Mesenchymal stem cell (in vitro differentiated cells and primary cell): ENCODE results near the gene INVS.

Source experiments
- DNase-seq: peaks from one replicate; pipeline ENCODE4 v3.0.0-alpha.2; 2013
- H2AFZ ChIP-seq: one replicate; pipeline ENCODE4 v1.6.1; 2013; ENCODE audit warnings: low read depth, mild to moderate bottlenecking, control low read depth, inconsistent platforms, low read length, moderate library complexity
- H2AK5ac ChIP-seq: 2 replicates; pipeline ENCODE4 v1.6.1; 2013; ENCODE audit warnings: low read length, moderate library complexity, mild to moderate bottlenecking, inconsistent platforms; ENCODE audit not compliant: severe bottlenecking
- H2BK120ac ChIP-seq: one replicate; pipeline ENCODE4 v1.6.1; 2013; ENCODE audit warnings: low read depth, mild to moderate bottlenecking, inconsistent platforms, low read length, moderate library complexity
- H2BK12ac ChIP-seq, 2 experiments: one replicate each; pipeline ENCODE4 v1.6.1; 2013; ENCODE audit warnings: inconsistent platforms in 2 of 2, low read length in 2 of 2, mild to moderate bottlenecking in 2 of 2, moderate library complexity in 2 of 2, control low read depth in 1 of 2
- H2BK15ac ChIP-seq: one replicate; pipeline ENCODE4 v1.6.1; 2013; ENCODE audit warnings: mild to moderate bottlenecking, low read depth, inconsistent platforms; ENCODE audit not compliant: poor library complexity, severe bottlenecking
- H2BK5ac ChIP-seq: 2 replicates; pipeline ENCODE4 v1.6.1; 2013; ENCODE audit warnings: low read depth, mild to moderate bottlenecking, low read length, control low read depth, inconsistent platforms; ENCODE audit not compliant: poor library complexity, severe bottlenecking
- H3K14ac ChIP-seq, 2 experiments: one replicate each; pipeline ENCODE4 v1.6.1; 2013; ENCODE audit warnings: inconsistent platforms in 2 of 2, low read length in 2 of 2, control low read depth in 1 of 2, mild to moderate bottlenecking in 1 of 2, moderate library complexity in 1 of 2
- H3K18ac ChIP-seq, 2 experiments: one replicate each; pipeline ENCODE4 v1.6.1; 2013; ENCODE audit warnings: inconsistent platforms in 2 of 2, low read length in 2 of 2, control low read depth in 1 of 2, low read depth in 1 of 2, mild to moderate bottlenecking in 1 of 2
- H3K23ac ChIP-seq, 2 experiments: one replicate each; pipeline ENCODE4 v1.6.1; 2013; ENCODE audit warnings: inconsistent platforms in 2 of 2, low read length in 2 of 2, mild to moderate bottlenecking in 2 of 2, moderate library complexity in 2 of 2, control low read depth in 1 of 2
- H3K27ac ChIP-seq: 2 replicates; pipeline ENCODE4 v1.5.1; 2013; ENCODE audit warnings: mild to moderate bottlenecking, moderate library complexity, low read length, control low read depth, inconsistent platforms; ENCODE audit not compliant: poor library complexity, severe bottlenecking
- H3K27me3 ChIP-seq, 2 experiments: 2 replicates each; pipeline versions ENCODE4 v1.6.1 to v1.7.0; 2013; ENCODE audit warnings: low read length in 2 of 2, mild to moderate bottlenecking in 2 of 2, moderate library complexity in 2 of 2, control low read depth in 1 of 2, inconsistent platforms in 1 of 2; ENCODE audit not compliant: control insufficient read depth in 1 of 2, insufficient read depth in 1 of 2
- H3K36me3 ChIP-seq, 2 experiments: 2 replicates each; pipeline versions ENCODE4 v1.6.1 to v1.7.0; 2013; ENCODE audit warnings: low read length in 2 of 2, control low read depth in 1 of 2, inconsistent platforms in 1 of 2, low read depth in 1 of 2, mild to moderate bottlenecking in 1 of 2; ENCODE audit not compliant: insufficient read depth in 2 of 2, control insufficient read depth in 1 of 2
- H3K4ac ChIP-seq, 2 experiments: one replicate each; pipeline ENCODE4 v1.6.1; 2013; ENCODE audit warnings: inconsistent platforms in 2 of 2, low read length in 2 of 2, mild to moderate bottlenecking in 2 of 2, moderate library complexity in 2 of 2, control low read depth in 1 of 2, low read depth in 1 of 2
- H3K4me1 ChIP-seq: 2 replicates; pipeline ENCODE4 v1.6.1; 2013; ENCODE audit warnings: low read depth, low read length, control low read depth; ENCODE audit not compliant: control insufficient read depth, insufficient read depth
- H3K4me2 ChIP-seq: 2 replicates; pipeline ENCODE4 v1.6.1; 2013; ENCODE audit warnings: low read length, mild to moderate bottlenecking, inconsistent platforms; ENCODE audit not compliant: poor library complexity, severe bottlenecking
- H3K4me3 ChIP-seq, 2 experiments: 2 replicates each; pipeline versions ENCODE4 v1.5.1 to v1.7.0; 2013; ENCODE audit warnings: low read length in 2 of 2, mild to moderate bottlenecking in 2 of 2, control low read depth in 1 of 2, low read depth in 1 of 2; ENCODE audit not compliant: insufficient read depth in 1 of 2
- H3K79me1 ChIP-seq: replicated peaks from 2 replicates; pipeline ENCODE4 v1.6.1; 2013; ENCODE audit warnings: mild to moderate bottlenecking, control low read depth, low read length, inconsistent platforms; ENCODE audit not compliant: poor library complexity, severe bottlenecking
- H3K9ac ChIP-seq: 2 replicates; pipeline ENCODE4 v1.7.0; 2013; ENCODE audit warnings: mild to moderate bottlenecking, low read length, moderate library complexity
- H3K9me3 ChIP-seq: 2 replicates; pipeline ENCODE4 v1.7.0; 2013; ENCODE audit warnings: mild to moderate bottlenecking, low read length; ENCODE audit not compliant: control insufficient read depth
- H4K8ac ChIP-seq: one replicate; pipeline ENCODE4 v1.6.1; 2013; ENCODE audit warnings: inconsistent platforms, mild to moderate bottlenecking, low read length, moderate library complexity
- H4K91ac ChIP-seq: one replicate; pipeline ENCODE4 v1.6.1; 2013; ENCODE audit warnings: mild to moderate bottlenecking, low read length, inconsistent platforms
- WGBS: methylation state at CpG from one replicate; pipeline ENCODE4 v1.1.7; 2013; ENCODE audit warnings: mixed read lengths; 5-methylcytosine and 5-hydroxymethylcytosine counted together

The INVS gene

DNA sequence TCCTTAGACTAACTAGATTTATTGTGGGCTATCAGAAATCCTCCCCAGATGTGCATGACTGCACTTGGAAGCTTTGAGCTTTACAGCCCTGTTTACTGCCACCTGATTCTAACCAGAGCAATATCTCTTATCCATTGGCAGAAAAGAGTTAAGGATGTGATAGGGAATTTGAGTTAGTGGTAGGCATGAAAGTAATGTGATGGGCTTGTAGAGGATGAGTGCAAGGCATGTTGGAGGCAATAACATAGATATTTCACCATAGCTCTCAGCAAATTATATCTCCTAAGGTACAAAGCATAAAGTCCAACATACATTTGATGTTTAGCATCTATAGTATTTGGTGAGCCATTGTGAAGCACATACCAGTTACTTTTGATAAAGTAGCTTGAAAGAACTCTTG lies 103.8 kb downstream of the INVS start:
- Histone ChIP-seq H4K8ac (no peak overlapping the region), H3K9me3 (no peaks in the 10 kb centered on the region), H3K23ac (no peak overlapping the region), H3K14ac (no peak overlapping the region), H2BK120ac (no peak overlapping the region), H3K79me1 (peaks cover 4% of the 10 kb centered on the region), H2BK15ac (no peak overlapping the region), H4K91ac (no peak overlapping the region), H3K18ac (no peak overlapping the region), H3K4me3 (no peak overlapping the region), H3K9ac (no peak overlapping the region), H2AK5ac (no peak overlapping the region), H3K4ac (no peak overlapping the region), H3K4me1 (no peaks in the 10 kb centered on the region), H3K36me3 (no peaks in the 10 kb centered on the region), H2BK5ac (no peak overlapping the region), H2AFZ (no peak overlapping the region), H2BK12ac (no peak overlapping the region), H3K27ac (no peak overlapping the region), H3K27me3 (no peaks in the 10 kb centered on the region), H3K4me2 (no peak overlapping the region)
- no peak for DNase-seq

DNA sequence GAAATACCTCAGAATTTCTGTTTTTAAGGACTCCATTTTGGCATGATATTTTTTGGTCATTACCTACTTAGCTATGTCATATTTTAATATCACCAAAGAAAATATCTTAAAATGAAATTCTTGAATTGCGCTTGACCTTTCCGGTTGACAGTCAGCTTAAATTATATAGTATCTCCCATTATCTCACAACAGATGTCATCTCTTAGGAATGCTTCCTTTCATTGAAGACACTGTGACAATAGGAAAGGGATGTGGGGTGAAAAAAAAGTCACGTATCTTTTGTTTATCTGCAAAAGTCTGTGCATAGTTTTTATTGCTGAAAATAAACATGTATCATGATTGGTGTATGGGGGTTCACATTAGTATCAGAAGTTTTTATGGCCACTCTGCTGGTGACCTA lies 105.8 kb downstream of the INVS start:
- H2AK5ac ChIP-seq, result no peak overlapping the region
- no peak overlapping the region for H2BK12ac ChIP-seq
- H3K18ac ChIP-seq, result no peak overlapping the region
- no peak overlapping the region for H3K23ac ChIP-seq
- no peak overlapping the region for H2BK15ac ChIP-seq
- H2AFZ ChIP-seq, result no peak overlapping the region
- H3K27me3 ChIP-seq, result no peaks in the 10 kb centered on the region
- no peak overlapping the region for H3K27ac ChIP-seq
- H3K4me1 ChIP-seq, result no peaks in the 10 kb centered on the region
- no peak overlapping the region for H3K14ac ChIP-seq
- H3K9ac ChIP-seq, result no peak overlapping the region
- no peak overlapping the region for H2BK120ac ChIP-seq
- no peak overlapping the region for H2BK5ac ChIP-seq
- no peak overlapping the region for H4K91ac ChIP-seq
- no peak overlapping the region for H4K8ac ChIP-seq
- no peaks in the 10 kb centered on the region for H3K36me3 ChIP-seq
- H3K9me3 ChIP-seq, result no peaks in the 10 kb centered on the region
- no peak for DNase-seq
- H3K4me3 ChIP-seq, result no peak overlapping the region
- peaks cover 4% of the 10 kb centered on the region for H3K79me1 ChIP-seq
- H3K4me2 ChIP-seq, result no peak overlapping the region
- no peak overlapping the region for H3K4ac ChIP-seq
- 52% methylated on average over 3 of the region's 3 CpGs for WGBS

DNA sequence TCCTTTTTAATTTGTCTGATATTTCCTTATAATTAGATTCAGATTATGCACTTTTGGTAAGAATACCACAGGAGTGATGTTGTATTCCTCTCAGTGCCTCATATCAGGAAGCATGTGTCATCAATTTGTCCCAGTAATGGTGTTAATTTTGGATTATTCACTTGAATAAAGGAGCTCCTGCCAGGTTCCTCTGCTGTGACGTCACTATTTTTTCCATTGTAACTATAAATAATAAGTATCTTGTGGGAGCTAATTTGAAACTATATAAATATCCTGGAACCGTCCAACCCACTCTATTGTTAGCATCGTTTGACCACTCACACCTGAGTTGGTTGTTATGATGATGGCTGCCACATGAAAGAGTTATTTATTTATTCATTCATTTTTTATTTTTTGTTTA lies 107.9 kb downstream of the INVS start:
- Histone ChIP-seq H3K27ac (no peak overlapping the region), H2BK12ac (no peak overlapping the region), H2BK15ac (no peak overlapping the region), H3K4me3 (no peak overlapping the region), H3K14ac (no peak overlapping the region), H2BK5ac (no peak overlapping the region), H2AK5ac (no peak overlapping the region), H3K27me3 (no peaks in the 10 kb centered on the region), H3K9ac (no peak overlapping the region), H4K8ac (no peak overlapping the region), H2BK120ac (no peak overlapping the region), H3K79me1 (peaks cover 2% of the 10 kb centered on the region), H3K36me3 (no peaks in the 10 kb centered on the region), H3K4ac (no peak overlapping the region), H3K18ac (no peak overlapping the region), H3K4me1 (no peaks in the 10 kb centered on the region), H4K91ac (no peak overlapping the region), H2AFZ (no peak overlapping the region), H3K4me2 (no peak overlapping the region), H3K23ac (no peak overlapping the region), H3K9me3 (no peaks in the 10 kb centered on the region)
- WGBS, result no CpG with 5 or more reads among the region's 3 CpGs
- DNase-seq, result no peak

DNA sequence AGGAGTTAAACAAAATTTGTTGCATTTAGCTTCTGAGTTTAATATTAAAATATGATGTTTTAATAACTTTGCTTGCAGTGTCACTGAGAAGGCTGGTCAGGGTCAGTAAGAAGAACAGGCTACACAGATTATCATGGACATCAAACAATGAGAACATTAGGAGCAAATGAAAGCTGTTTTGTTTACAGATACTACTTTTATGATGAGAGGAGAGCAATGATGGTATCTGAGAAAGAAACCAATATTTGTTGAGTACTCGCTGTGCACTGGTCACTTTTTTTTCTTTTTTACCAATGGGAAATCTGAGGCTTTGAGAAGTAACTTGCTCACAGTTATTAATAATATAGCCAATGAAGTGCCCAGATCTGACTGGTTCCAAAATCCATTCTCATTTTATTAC lies 109.6 kb downstream of the INVS start:
- peaks cover 2% of the 10 kb centered on the region for H3K4me1 ChIP-seq
- H3K9ac ChIP-seq, result no peak overlapping the region
- H2BK120ac ChIP-seq, result no peak overlapping the region
- 100% methylated on average over 1 of the region's 1 CpG for WGBS
- H3K27ac ChIP-seq, result no peak overlapping the region
- H3K79me1 ChIP-seq, result peaks cover 2% of the 10 kb centered on the region
- H3K27me3 ChIP-seq, result no peaks in the 10 kb centered on the region
- H3K23ac ChIP-seq, result no peak overlapping the region
- H2BK5ac ChIP-seq, result no peak overlapping the region
- no peak overlapping the region for H4K8ac ChIP-seq
- no peak for DNase-seq
- no peak overlapping the region for H4K91ac ChIP-seq
- H3K4ac ChIP-seq, result no peak overlapping the region
- H2BK12ac ChIP-seq, result no peak overlapping the region
- no peak overlapping the region for H2AFZ ChIP-seq
- no peak overlapping the region for H3K18ac ChIP-seq
- H3K4me2 ChIP-seq, result no peak overlapping the region
- H2AK5ac ChIP-seq, result no peak overlapping the region
- no peak overlapping the region for H2BK15ac ChIP-seq
- no peaks in the 10 kb centered on the region for H3K36me3 ChIP-seq
- H3K14ac ChIP-seq, result no peak overlapping the region
- H3K4me3 ChIP-seq, result no peak overlapping the region
- no peaks in the 10 kb centered on the region for H3K9me3 ChIP-seq
